HG02973 (cell line): ENCODE measurements around the gene KL.

ENCODE experiments used
- ATAC-seq: cut with Tn5 transposase; IDR thresholded peaks from one replicate; pipeline ENCODE4 v1.9.1; 2021; ENCODE audit warnings: moderate library complexity; ENCODE audit not compliant: unreplicated experiment

KL gene

GRCh38 chr13:33078263-33078662, 62.0 kb downstream of the KL start:
- no peak for ATAC-seq

GRCh38 chr13:33079960-33080359, 63.7 kb downstream of the KL start:
- ATAC-seq = no peak

GRCh38 chr13:33080972-33081590, 64.9 kb downstream of the KL start:
- no peak for ATAC-seq

- no peak for ATAC-seq
Observed at GRCh38 chr13:33081666-33082065, 65.4 kb downstream of the KL start.

- ATAC-seq = no peak
Observed at GRCh38 chr13:33083054-33083453, 66.8 kb downstream of the KL start.

GRCh38 chr13:33087091-33087490, 70.9 kb downstream of the KL start:
- ATAC-seq = no peak

- no peak for ATAC-seq
Observed at GRCh38 chr13:33087790-33088189, 71.6 kb downstream of the KL start.

GRCh38 chr13:33089311-33089710, 73.1 kb downstream of the KL start:
- no peak for ATAC-seq

GRCh38 chr13:33090755-33091414, 74.7 kb downstream of the KL start:
- ATAC-seq = no peak

- no peak for ATAC-seq
Observed at GRCh38 chr13:33091415-33091774, 75.2 kb downstream of the KL start.

- no peak for ATAC-seq
Observed at GRCh38 chr13:33092073-33092987, 76.1 kb downstream of the KL start.

GRCh38 chr13:33096886-33097605, 80.8 kb downstream of the KL start:
- no peak for ATAC-seq

- no peak for ATAC-seq
Observed at GRCh38 chr13:33099860-33100259, 83.6 kb downstream of the KL start.

GRCh38 chr13:33100886-33101285, 84.7 kb downstream of the KL start:
- no peak for ATAC-seq

GRCh38 chr13:33101835-33102234, 85.6 kb downstream of the KL start:
- ATAC-seq = no peak

- ATAC-seq = no peak
Observed at GRCh38 chr13:33103457-33103856, 87.2 kb downstream of the KL start.

GRCh38 chr13:33105387-33106005, 89.3 kb downstream of the KL start:
- ATAC-seq = no peak

GRCh38 chr13:33106656-33107360, 90.6 kb downstream of the KL start:
- ATAC-seq = no peak

GRCh38 chr13:33107361-33107760, 91.1 kb downstream of the KL start:
- ATAC-seq = no peak

- no peak for ATAC-seq
Observed at GRCh38 chr13:33108620-33109019, 92.4 kb downstream of the KL start.
